Left renal cortex interstitium (tissue), 4 donors: Measurements from ENCODE around the gene ANAPC5. TPM values are rescaled to one million over a fixed set of nuclear protein-coding genes. Genes with fewer than 3 reads are reported as not detected.
"Not testable (repeated sequence)": the region's sequence is repeated elsewhere in the genome, so short reads cannot be mapped to it uniquely, and the experiment has no call there.

Source experiments
- DNase-seq, 4 donors: peaks; one replicate each; pipeline ENCODE4 v3.0.0-alpha.2; 2013; ENCODE audit warnings: low read depth in 4 of 4, low spot score in 2 of 4, missing footprints in 1 of 4
- polyA plus RNA-seq, 4 donors: library from polyadenylated mRNA; unstranded; fragments of 120-200 nt; gene quantifications; one replicate each; pipeline ENCODE4 v1.2.1, GENCODE V29; 2013; ENCODE audit not compliant: insufficient read length in 4 of 4

The ANAPC5 gene
- polyA plus RNA-seq, 4 donors: 116 to 209 (median 162) TPM

GRCh38 chr12:121288986-121289385 lies 63.2 kb downstream of the ANAPC5 start:
- no peak for DNase-seq

DNA sequence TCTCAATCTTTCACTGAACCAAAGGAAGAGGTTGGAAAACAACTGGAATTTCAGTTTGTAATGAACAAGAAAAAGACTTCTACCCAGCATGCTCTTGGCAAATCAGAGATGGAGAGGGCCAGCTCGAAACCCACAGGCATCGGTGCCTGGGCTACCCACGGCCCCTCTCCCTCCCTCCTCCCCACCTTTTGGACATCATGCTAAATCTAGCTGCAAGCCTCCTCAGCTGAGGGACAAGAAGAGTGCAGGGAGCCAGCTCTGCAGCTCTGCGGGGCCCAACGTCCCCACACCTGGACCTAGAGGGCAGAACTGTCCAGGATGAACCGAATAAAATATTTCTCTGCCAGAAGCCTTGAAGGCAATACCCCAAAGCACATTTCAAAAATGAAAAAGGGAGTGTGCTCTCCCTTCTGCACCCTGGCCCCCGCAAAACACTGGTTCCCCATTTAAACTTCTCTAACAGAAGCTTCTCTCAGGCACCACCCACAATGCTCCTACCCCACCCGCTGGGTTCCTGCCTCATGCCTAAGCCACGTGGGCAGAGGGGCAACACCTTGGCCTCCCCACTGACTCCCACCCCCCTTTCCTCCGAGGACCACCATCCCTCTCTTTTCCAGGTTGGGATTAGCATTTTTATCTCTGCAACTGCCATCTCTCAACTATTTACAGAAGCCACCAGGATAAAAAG lies 63.9 kb downstream of the ANAPC5 start:
- no peak for DNase-seq

- no peak for DNase-seq
These were observed 64.8 kb downstream of the ANAPC5 start for GRCh38 chr12:121287267-121287954.

- no peak for DNase-seq
These were observed 66.4 kb downstream of the ANAPC5 start for GRCh38 chr12:121285856-121286255.

DNA sequence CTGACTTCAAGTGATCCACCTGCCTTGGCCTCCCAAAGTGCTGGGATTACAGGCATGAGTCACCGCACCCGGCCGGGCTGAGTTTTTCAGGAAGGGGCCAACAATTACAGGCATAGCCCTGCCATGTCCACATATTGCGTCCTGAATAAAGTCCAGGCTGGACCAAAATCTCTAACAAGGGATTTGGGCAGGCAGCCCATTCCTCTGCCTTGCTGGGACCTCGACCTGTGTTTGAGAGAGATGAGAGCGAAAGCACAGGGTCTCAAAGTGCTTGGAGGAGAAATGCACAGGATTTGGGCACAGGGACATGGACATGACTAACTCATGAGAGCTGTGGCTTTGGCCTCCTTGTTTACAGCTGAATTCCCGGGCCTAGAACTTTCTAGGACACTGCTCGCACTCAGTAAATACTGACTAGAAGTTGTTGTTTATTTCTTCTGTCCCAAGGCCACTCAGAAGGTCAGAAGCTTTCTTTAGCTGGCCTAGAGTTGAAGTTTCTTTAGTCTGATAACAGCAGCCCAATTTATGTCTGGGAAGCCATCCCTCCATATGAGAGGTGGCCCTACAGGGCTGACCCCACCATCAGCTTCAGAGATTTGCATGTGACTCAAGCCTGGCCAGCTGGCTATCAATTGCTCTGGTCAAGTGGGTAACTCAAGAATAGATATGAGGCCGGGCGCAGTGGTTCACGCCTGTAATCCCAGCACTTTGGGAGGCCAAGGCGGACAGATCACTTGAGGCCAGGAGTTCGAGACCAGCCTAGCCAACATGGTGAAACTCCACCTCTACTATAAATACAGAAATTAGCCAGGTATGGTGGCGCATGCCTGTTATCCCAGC lies 67.4 kb downstream of the ANAPC5 start:
- DNase-seq: no peak

GRCh38 chr12:121283841-121284240 lies 68.4 kb downstream of the ANAPC5 start:
- DNase-seq: no peak

DNA sequence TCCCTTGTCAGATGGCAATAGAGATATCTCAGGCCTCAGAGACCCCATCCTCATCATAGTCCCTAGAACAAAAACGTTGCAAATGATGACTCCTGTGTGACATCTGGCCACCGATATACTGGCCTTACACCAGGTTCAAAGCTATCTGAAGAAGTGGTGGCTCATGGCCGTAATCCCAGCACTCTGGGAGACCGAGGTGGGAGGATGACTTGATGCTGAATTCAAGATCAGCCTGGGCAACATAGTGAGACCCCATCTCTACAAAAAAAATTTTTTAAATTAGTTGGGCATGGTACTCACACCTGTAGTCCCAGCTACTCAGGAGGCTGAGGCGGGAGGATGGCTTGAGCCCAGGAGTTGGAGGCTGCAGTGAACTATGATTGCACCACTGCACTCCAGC lies 68.8 kb downstream of the ANAPC5 start:
- DNase-seq: no peak

GRCh38 chr12:121282910-121283309 lies 69.3 kb downstream of the ANAPC5 start:
- not testable (repeated sequence) for DNase-seq

DNA sequence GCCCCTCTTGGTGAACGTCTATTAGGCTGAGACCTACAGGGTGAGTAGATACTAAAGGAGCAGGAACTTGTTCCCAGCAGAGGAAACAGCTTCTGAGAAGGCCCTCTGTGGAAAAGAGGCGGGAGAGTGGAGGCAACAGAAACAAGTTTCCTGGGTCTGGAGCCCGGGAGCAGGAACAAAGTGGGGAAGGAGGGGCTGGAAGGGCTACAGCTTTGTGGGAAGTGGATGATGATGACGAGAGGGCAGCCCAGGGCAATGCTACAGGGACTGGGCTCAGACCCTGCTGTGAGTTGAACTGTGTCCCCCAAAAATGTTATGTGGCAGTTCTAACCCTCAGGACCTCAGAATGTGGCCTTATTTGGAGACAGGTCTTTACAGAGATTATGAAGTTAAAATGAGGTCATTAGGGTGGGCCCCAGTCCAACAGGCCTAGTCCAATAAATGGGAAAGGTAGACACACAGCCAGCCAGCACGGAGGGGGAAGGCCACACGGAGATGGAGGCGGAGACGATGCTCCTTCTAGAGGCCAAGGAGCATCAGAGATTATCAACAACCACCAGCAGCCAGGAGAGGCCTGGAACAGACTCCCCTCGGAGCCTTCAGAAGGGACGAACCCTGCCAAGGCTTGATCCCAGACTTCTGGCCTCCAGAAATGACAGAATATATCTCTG lies 70.0 kb downstream of the ANAPC5 start:
- DNase-seq: no peak

DNA sequence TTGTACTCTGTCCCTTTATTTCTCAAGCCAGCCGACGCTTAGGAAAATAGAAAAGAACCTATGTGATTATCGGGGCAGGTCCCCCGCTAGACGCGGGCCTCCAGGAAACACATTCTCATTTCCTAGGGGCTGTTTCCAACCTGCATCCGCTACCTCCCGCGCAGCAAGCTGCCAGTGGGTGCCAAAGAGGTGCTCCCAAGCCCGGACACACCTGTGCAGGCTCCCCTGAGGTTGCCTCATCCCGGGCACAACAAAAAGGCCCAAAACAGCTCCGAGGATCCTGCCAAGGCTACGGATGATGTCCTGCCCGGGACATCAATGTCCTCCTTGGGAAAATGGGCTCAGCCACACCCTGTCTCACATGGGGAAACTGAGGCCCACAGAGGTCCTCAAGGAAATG lies 71.1 kb downstream of the ANAPC5 start:
- DNase-seq: not testable (repeated sequence)

- not testable (repeated sequence) for DNase-seq
These were observed 71.7 kb downstream of the ANAPC5 start for GRCh38 chr12:121280531-121280930.

- no peak for DNase-seq
These were observed 72.7 kb downstream of the ANAPC5 start for GRCh38 chr12:121279507-121279915.

DNA sequence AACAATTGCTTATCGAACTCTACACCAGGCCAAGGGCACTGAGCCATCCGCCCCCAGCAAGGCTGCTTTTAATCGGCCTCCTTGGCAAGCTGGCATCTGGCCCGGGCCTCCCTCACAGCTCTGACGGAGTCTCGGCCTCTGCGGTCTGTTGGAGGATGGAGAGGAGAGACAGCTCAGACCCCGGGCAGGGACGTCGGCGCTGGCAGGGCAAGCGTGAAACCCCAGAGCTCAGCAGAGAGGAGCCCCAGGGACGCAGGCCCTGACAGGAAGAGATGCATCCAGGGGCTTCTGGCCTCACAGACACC lies 73.2 kb downstream of the ANAPC5 start:
- no peak for DNase-seq

DNA sequence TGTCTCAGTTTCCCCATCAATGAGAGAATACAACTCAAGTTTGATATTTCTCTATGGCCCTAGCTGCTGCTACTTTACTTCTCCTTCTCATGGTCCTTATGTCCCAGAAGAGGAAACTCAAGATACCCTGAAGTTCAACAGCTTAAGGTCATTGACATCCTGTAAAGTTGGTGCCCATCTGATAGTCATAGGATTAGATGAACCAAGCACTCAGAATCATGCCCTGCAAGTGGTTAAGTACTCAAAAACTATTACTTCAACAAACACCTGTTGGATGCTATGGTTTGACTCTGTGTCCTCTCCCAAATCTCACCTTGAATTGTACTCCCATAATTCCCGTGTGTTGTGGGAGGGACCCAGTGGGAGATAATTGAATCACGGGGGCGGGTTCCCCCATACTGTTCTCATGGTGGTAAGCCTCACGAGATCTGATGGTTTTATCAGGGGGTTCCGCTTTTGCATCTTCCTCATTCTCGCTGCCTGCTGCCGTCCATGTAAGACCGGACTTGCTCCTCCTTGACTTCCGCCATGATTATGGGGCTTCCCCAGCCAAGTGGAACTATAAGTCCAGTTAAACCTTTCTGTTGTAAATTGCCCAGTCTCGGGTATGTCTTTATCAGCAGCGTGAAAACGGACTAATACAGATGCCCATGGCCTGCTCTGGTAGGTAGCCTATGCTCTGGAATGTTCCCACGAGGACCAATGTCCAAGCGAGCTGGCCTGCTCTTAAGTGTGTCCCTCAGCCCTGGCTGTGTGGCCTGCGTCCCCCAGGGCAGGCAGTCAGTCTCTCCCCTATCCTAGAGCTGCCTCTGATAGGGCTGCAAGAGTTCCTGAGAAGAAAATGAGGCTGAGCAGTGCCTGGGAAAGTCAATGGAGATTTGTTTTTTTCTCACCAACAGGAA lies 73.8 kb downstream of the ANAPC5 start:
- DNase-seq: no peak

GRCh38 chr12:121277374-121277759 lies 74.8 kb downstream of the ANAPC5 start:
- no peak for DNase-seq

GRCh38 chr12:121274036-121274763 lies 78.0 kb downstream of the ANAPC5 start:
- DNase-seq: no peak

DNA sequence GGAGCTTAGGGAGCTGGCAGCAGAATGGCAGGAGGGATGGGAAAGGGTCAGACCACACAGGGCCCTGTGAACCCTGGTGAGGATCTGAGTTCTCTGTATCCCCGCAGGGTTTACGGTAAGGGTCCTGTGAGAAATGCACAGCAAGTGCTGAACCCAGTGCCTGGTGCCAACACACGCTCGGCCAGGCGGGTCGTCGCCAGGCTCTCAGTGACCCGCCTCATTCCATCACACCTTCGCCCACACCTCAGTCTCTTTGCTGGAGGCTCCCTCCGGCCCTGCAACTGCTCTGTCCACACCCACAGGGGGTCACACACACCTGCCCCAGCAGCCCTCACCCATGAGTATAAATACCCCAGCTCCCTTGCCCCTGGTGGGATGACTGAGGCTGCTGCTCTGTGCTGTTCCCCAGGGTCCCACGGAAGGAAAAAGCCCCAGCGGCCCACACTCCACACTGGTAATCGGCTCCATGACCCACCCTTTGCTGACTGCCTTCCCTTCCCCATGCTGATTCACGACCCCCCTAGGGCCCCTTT lies 78.8 kb downstream of the ANAPC5 start:
- no peak for DNase-seq

- DNase-seq: no peak
These were observed 84.4 kb downstream of the ANAPC5 start for GRCh38 chr12:121267822-121268221.

DNA sequence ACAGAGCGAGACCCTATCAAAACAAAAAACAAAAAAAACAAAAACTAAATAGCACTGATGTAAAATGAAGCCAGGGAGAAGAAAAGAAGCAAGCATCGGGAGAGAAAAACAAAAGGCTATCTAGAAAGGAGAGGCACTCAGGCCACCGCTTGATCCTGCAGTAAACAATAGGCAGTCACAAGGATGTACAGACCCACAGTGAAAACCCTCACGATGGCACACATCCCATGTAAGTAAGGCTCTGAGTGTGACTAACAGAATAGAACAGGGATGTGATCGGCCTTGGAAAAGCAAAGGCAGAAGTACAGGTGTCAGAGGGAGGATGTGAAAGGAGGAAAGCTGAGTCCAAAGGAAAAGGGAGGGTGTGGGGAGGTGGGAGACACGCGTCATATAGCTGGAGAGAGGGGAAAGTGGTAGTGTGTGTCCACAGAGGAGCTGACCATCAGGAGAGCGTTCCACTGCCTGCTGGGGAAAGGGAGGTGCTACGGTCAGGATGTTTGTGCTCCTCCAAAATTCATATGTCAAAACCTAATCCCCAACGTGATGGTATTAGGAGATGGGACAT lies 87.2 kb downstream of the ANAPC5 start:
- DNase-seq: no peak
